Measurements from ENCODE around the gene PADI2.

Gene PADI2

GRCh38 chr1:17112496-17113236 lies 6.6 kb downstream of the PADI2 start:
- DNase-seq: no peak

- no peak for DNase-seq
Observed at GRCh38 chr1:17112076-17112475, 7.2 kb downstream of the PADI2 start.

DNA sequence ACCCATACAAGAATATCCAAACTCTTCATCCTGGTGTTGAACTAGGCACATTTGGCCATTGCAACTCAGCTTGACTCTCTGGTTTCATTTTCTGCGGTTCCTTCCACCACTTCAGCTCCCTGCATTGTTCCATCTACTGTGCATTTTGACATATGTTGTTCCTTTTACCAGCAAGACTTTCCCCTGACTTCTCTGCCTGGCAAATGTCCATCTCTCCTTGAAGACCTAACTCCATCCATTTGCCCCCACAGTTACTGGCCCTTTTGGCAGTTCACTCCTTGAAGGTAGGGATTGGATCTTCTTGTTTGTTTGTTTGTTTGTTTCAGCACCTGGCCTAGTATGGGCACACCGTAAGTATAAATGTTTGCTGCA lies 8.7 kb downstream of the PADI2 start:
- no peak for DNase-seq

- no peak for DNase-seq
Observed at GRCh38 chr1:17109892-17110554, 9.2 kb downstream of the PADI2 start.

GRCh38 chr1:17108786-17109185 lies 10.5 kb downstream of the PADI2 start:
- DNase-seq: no peak

DNA sequence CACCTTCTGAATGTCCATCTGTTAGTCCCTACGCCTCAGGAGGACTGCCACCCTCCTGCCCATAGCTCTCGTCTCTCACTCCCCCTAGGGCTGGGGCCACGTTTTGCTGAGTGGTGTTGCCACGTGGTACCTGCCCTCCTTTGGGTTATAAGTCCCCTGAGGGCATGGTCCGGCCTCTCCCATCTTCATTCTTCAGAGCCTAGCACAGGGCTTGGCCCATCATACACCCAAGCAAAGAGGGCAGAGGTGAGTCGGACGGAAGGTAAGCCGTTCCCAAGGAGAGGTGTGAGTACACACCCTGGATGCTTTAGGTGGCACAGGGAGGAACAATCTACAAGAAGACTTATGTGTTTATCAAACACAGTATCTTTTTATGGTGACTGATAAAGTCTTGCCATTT lies 10.9 kb downstream of the PADI2 start:
- DNase-seq: no peak

DNA sequence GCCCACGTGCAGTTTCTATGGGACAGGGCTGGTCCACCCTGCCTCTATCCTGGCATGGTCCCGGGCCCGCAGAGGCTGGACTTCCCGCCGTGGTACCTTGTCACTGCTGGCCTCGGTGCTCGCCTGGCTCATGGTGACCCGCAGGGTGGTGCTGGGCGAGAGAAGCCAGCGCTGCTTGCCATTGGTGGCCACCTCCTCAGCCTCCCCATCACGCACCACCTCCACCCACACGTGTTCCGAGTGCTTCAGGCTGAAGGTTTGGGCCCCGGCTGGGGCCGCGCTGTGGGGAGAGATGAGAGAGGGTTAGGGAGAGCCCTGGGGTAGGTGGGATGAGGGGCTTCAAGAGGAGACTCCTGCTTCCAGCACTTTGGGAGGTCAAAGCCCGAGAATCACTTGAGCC lies 14.5 kb downstream of the PADI2 start:
- no peak for DNase-seq

DNA sequence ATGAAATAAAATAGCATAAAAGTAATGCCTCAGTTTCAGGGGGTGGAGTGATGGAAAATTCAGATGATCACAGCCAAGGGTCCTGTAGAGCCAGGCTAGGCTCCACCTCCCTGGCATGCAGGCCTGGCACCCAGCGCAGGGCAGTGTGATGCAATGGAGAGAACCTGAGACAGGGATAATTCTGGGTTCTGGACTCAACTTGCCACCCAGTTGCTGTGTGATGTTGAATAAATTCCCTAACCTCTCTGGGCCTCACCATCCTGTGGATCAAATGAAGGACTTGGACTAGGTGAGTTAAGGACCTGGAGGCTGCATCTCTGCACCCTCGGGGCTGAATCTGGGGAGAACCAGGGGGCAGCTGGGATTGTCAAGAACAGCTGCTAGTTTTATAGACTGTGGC lies 17.0 kb downstream of the PADI2 start:
- DNase-seq: no peak

- DNase-seq: no peak
Observed at GRCh38 chr1:17101261-17101660, 18.0 kb downstream of the PADI2 start.

DNA sequence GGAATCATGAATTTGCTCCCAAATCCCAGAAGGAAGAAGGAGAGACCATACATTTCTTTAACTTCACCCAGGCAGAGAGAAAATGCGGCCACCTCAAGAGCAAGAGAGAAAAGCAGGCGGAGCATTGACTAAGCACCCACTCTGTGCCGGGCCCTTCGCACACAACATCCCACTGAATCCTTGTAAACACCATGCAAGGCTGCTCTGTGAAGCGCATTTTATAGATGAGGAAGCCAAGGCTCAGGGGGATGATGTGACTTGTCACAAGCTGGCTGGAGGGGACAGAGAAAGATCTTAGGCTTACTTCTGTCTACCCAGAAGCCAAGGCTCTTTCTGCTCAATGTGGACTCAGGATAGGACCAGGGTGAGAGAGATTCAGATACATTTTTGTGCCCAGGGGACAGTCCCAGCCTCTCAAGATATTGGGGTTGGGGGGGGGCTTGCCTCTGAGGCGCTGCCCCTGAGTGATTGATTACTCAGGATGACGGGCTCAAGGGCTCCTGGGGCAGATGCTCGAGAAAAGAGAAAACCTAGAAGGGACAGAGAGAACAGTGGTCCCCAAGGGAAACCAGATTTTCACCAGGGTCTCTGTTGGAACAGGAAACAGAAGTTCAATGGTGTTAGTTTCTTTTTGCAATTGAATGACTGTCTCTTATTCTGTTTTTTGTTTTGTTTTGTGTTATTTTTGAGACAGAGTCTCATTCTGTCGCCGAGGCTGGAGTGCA lies 19.5 kb downstream of the PADI2 start:
- no peak for DNase-seq

- DNase-seq: no peak
Observed at GRCh38 chr1:17098446-17099317, 20.6 kb downstream of the PADI2 start.

GRCh38 chr1:17097787-17098186 lies 21.5 kb downstream of the PADI2 start:
- DNase-seq: no peak

DNA sequence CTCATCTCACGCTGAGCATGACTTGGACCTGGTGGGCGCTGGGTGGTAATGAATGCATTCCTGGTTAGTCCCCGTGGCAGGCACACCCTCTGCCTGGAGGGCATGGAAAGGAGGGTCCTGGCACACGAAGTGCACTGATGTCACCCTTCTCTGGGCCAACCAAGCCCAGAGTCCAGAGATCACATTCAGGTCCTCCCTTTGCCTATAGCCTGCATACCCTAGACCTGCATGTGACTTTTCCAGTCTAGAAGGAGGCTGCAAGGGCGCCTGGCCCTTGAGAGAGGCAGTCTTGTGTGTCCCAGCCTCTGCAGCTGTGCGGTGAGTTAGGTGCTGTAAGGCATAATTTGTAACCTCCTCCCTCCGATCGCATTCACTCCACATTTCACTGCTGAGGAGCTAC lies 22.1 kb downstream of the PADI2 start:
- no peak for DNase-seq

DNA sequence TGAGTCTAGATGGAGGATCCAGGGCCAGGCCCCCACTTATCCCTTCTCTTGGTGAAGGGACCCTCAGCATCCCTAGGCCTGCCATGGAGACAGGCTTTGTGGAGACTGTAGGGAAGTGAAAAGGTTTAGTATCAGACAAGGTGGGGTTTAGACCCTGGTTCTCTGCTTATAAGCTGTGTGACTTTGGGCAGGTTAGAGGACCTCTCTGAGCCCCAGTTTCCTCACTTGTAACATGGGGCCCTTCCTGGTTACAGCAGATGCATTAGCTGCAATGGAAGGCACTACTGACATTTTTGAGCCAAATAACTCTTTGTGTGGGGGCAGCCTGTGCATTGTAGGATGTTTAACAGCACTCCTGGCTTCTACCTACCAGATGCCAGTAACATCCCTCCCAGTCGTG lies 22.7 kb downstream of the PADI2 start:
- DNase-seq: no peak

DNA sequence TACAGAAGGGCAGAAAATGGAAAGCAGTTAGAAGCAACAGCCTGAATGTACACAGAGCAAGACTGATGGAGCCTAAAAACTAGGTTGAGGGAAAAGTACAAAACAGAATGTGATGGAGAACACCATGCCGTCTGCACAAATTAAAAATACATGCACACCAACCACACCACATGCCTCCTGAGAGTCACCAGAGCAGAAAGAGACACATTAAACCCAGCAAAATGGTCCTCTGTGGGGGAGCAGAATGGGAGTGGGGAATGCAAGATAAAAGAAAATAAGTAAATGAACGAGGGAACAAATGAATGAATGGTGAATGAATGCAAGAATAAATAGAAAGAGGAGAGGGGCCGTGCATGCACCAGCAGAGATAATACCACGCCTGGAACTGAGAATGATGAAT lies 24.1 kb downstream of the PADI2 start:
- no peak for DNase-seq

GRCh38 chr1:17094664-17095063 lies 24.6 kb downstream of the PADI2 start:
- no peak for DNase-seq

DNA sequence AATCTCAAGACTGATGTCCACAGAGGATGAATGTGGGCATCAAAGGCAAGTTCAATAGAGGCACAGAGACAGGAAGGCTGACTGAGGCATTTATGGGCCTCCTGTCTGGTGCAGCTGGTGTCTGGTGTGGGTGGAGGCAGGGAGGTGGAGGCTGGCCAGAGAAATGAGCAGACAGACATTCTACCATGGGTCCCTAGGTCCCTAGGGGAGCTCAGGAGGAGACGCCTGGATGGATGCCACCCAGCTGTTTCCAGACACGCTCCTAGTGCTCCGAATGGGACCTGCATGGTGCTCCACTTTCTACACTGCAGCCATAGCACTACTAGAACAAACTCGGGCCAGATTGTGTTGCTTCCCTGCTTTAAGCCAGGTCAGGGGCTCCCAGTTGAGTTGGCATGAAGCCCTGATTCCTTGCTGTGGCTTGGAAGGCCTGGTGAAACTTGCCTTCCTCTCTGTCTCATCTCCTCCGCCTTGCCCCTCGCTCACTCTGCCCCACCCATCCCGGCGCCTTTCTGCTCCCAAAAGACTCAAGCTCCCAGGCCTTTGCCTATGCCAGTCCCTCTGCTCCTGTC lies 25.3 kb downstream of the PADI2 start:
- no peak for DNase-seq

DNA sequence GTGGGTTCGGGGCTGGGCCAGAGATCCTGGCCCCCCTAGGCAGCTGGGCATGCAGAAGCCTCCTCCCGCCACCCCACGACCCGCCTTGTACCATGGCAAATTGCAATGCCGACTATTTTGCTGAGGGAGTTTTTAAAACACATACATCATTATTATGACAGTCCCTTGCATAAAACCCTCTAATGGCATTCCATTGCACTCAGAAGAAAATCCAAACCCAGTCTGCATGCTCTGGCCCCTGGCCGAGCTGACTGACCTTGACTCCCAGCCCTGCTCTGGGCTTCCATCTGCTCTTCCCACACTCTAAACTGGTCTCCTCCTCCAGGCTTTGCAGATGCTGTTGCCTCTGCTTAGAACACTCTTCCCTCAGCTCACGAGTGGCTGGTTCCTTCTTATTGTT lies 28.0 kb downstream of the PADI2 start:
- DNase-seq: no peak

- no peak for DNase-seq
Observed at GRCh38 chr1:17089506-17089905, 29.7 kb downstream of the PADI2 start.

- no peak for DNase-seq
Observed at GRCh38 chr1:17086751-17087150, 32.5 kb downstream of the PADI2 start.

DNA sequence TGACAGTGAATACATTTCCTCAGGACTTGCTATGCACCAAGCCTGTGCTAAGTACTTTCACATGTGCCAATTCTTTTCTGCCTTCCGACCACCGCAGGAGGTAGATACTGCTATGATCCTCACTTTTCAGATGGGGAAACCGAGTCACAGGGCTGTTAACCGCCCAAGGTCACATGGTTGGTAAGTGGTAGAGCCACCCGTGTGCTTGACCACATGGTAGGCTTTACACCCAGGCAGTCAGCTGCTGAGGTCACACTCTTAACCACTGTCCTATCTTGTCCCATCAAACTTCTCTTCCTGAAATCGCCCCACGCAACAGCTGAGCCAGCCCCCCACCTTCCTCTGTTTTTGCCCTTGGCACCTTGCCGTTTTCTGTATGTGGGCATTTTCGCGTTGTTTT lies 34.5 kb downstream of the PADI2 start:
- no peak for DNase-seq

DNA sequence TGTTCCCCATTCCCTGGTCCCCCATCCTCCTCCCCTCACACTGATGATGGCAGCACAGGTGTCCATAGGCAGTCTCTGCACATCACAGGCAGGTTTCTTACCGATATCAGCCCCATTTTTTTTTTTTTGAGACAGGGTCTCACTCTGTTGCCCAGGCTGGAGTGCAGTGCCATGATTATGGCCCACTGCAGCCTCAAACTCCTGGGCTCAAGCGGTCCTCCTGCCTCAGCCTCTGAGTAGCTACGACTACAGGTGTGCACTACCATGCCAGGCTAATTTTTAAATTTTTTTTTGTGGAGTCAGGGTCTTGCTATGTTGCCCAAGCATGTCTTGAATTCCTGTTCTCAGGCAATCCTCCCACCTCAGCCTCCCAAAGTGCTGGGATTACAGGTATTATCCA lies 36.5 kb downstream of the PADI2 start:
- no peak for DNase-seq

GRCh38 chr1:17081439-17081838 lies 37.8 kb downstream of the PADI2 start:
- no peak for DNase-seq
